ENCODE measurements around the gene FOXP3. TPM values are rescaled to one million over a fixed set of nuclear protein-coding genes. Genes with fewer than 3 reads are reported as not detected.

FOXP3 gene
- total and polyA plus RNA-seq, 3 donors from 2014 or later = 1.1 to 2.5 (median 2.2) TPM

GRCh38 chrX:49262603-49263002 is 1.9 kb downstream of the FOXP3 start:
- Histone ChIP-seq H3K27me3 (no peaks in the 10 kb centered on the region), H3K36me3 (ENCODE audit: low read depth, missing control alignments) (no peaks in the 10 kb centered on the region), H3K9me3 (no peaks in the 10 kb centered on the region), H3K4me3 (no peak overlapping the region), H3K27ac (no peak overlapping the region), H3K4me1 (no peaks in the 10 kb centered on the region)
- TF ChIP-seq CTCF (IDR thresholded peaks at IDR 0.05) (no peak), POLR2A (IDR thresholded peaks at IDR 0.05) (no peak)
- 91 to 92% methylated on average over 1 of the region's 1 CpG for WGBS, 2 donors
- intact Hi-C loops (cut with DNase I; ENCODE audit: low total_unique reads) = no loop called here
- DNase-seq = no peak

GRCh38 chrX:49260221-49260985 is 4.1 kb downstream of the FOXP3 start:
- WGBS, 2 donors = 97 to 100% methylated on average over 5 to 10 of the region's 17 CpGs
- intact Hi-C loops (cut with DNase I; ENCODE audit: low total_unique reads) = no loop called here

GRCh38 chrX:49258749-49259124 is 5.8 kb downstream of the FOXP3 start:
- Histone ChIP-seq H3K36me3 (ENCODE audit: low read depth, missing control alignments) (no peaks in the 10 kb centered on the region), H3K9me3 (no peaks in the 10 kb centered on the region), H3K4me1 (no peaks in the 10 kb centered on the region), H3K27me3 (no peaks in the 10 kb centered on the region), H3K4me3 (no peak overlapping the region), H3K27ac (no peak overlapping the region)
- WGBS, 2 donors = 71 to 89% methylated on average over 1 to 5 of the region's 5 CpGs
- no peak for DNase-seq
- TF ChIP-seq POLR2A (IDR thresholded peaks at IDR 0.05) (no peak), CTCF (IDR thresholded peaks at IDR 0.05) (no peak)
- intact Hi-C loops (cut with DNase I; ENCODE audit: low total_unique reads) = no loop called here

More at GRCh38 chrX:49260221-49260985, 4.1 kb downstream of the FOXP3 start:
- Histone ChIP-seq H3K27ac (no peak overlapping the region), H3K4me1 (no peaks in the 10 kb centered on the region), H3K36me3 (ENCODE audit: low read depth, missing control alignments) (no peaks in the 10 kb centered on the region), H3K9me3 (no peaks in the 10 kb centered on the region), H3K4me3 (no peak overlapping the region), H3K27me3 (no peaks in the 10 kb centered on the region)
- TF ChIP-seq POLR2A (IDR thresholded peaks at IDR 0.05) = no peak
- no peak for TF ChIP-seq CTCF (IDR thresholded peaks at IDR 0.05)
- no peak for DNase-seq

- H3K36me3 ChIP-seq (ENCODE audit: low read depth, missing control alignments) = no peaks in the 10 kb centered on the region
- no peaks in the 10 kb centered on the region for H3K9me3 ChIP-seq
- DNase-seq = no peak
- TF ChIP-seq POLR2A (IDR thresholded peaks at IDR 0.05) (no peak), CTCF (IDR thresholded peaks at IDR 0.05) (no peak)
- no peak overlapping the region for H3K4me3 ChIP-seq
- no peaks in the 10 kb centered on the region for H3K4me1 ChIP-seq
- no peak overlapping the region for H3K27ac ChIP-seq
- intact Hi-C loops (cut with DNase I; ENCODE audit: low total_unique reads) = no loop called here
- WGBS, 2 donors = 82% methylated on average over 16 of the region's 20 CpGs; no CpG with 5 or more reads in 1 of the 2 donors
- no peaks in the 10 kb centered on the region for H3K27me3 ChIP-seq
Observed at GRCh38 chrX:49257846-49258748, 6.4 kb downstream of the FOXP3 start.
